Omental fat pad (tissue), 4 donors: ENCODE results near the gene LRIT2. TPM values are rescaled to one million over a fixed set of nuclear protein-coding genes. Genes with fewer than 3 reads are reported as not detected.

ENCODE experiments used
- ATAC-seq: fragments of 150-250 bp; one replicate; pipeline ENCODE4 v1.9.1; 2016; ENCODE audit warnings: mild to moderate bottlenecking, moderate library complexity; ENCODE audit not compliant: low FRiP score
- DNase-seq: peaks from one replicate; pipeline ENCODE4 v3.0.0-alpha.2; 2019; ENCODE audit warnings: low spot score
- CTCF ChIP-seq, 3 donors: fragments of 450-650 bp; IDR thresholded peaks; one replicate each; pipeline ENCODE4 v1.5.1; 2016 to 2017; ENCODE audit warnings: antibody characterized with exemption in 3 of 3, mild to moderate bottlenecking in 3 of 3, moderate library complexity in 2 of 3
- total RNA-seq, 4 donors: library from RNA; depleted of rRNA; stranded (reverse); fragments of >200 nt; gene quantifications; one replicate each; pipeline ENCODE4 v1.1.0, GENCODE V29; 2016

The LRIT2 gene
- total RNA-seq, 4 donors from 2014 or later: not detected

- ATAC-seq (peak; percentile 80), DNase-seq (peak; percentile 58)
- peak in 2 of 3 donors; percentile 20 to 65 for TF ChIP-seq CTCF (IDR thresholded peaks at IDR 0.05)
Measured at GRCh38 chr10:84264611-84265141, 39.3 kb upstream of the LRIT2 start.

GRCh38 chr10:84263716-84264115 lies 38.4 kb upstream of the LRIT2 start:
- ATAC-seq: no peak
- TF ChIP-seq CTCF (IDR thresholded peaks at IDR 0.05): no peak
- no peak for DNase-seq

GRCh38 chr10:84262190-84262956 lies 37.0 kb upstream of the LRIT2 start:
- no peak for TF ChIP-seq CTCF (IDR thresholded peaks at IDR 0.05)
- ATAC-seq: no peak

GRCh38 chr10:84261236-84261915 lies 36.0 kb upstream of the LRIT2 start:
- no peak for TF ChIP-seq CTCF (IDR thresholded peaks at IDR 0.05)
- no peak for ATAC-seq
- no peak for DNase-seq

More at GRCh38 chr10:84262190-84262956, 37.0 kb upstream of the LRIT2 start:
- no peak for DNase-seq

- TF ChIP-seq CTCF (IDR thresholded peaks at IDR 0.05): no peak
- ATAC-seq (no peak), DNase-seq (no peak)
Measured at GRCh38 chr10:84258034-84258695, 32.8 kb upstream of the LRIT2 start.

- no peak for ATAC-seq
- no peak for TF ChIP-seq CTCF (IDR thresholded peaks at IDR 0.05)
- no peak for DNase-seq
Measured at GRCh38 chr10:84257343-84258020, 32.1 kb upstream of the LRIT2 start.
